Measurements from ENCODE around the gene DMBT1. TPM values are rescaled to one million over a fixed set of nuclear protein-coding genes. Genes with fewer than 3 reads are reported as not detected.

DMBT1 gene
- polyA plus RNA-seq, 1 donor (not counting 4 experiments of a cell fraction or from before 2014, with no cell fraction given): 0.04 TPM

DNA sequence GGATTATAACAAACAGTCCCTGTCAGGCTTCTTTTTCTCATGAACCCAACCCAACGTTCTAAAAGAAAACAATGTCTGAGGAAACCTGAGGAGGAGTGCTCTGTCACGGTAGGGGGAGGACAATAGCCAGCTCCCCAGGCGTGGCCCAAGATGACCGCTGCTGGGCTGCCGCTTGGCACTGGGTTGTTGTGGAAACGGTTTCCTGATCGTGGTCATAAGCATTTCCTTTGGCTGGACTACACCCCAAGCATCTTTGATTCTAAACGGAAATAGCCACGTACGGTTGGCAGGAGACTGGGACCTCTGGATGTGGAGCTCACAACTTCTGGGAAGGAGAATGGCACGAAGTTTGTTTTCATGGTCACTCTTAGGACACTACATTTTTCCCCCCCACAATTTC is 30.4 kb upstream of the DMBT1 start:
- Histone ChIP-seq H4K20me1 (ENCODE audit: control insufficient read depth, extremely low read depth, insufficient read depth, low read length) (no peaks in the 10 kb centered on the region), H3K4me1 (ENCODE audit: control insufficient read depth, extremely low read depth, insufficient read depth, low read length) (no peaks in the 10 kb centered on the region), H3K9me1 (ENCODE audit: control insufficient read depth, extremely low read depth, insufficient read depth, low read length) (no peaks in the 10 kb centered on the region), H3K4me3 (ENCODE audit: control insufficient read depth in 2 of 3, extremely low read depth in 1 of 3, insufficient read depth in 2 of 3, low read depth in 1 of 3, low read length in 3 of 3) (no peak overlapping the region), H3K27ac (ENCODE audit: control insufficient read depth, insufficient read depth, low read length) (no peak overlapping the region), H3K79me2 (ENCODE audit: control insufficient read depth, insufficient read depth, low read length) (no peaks in the 10 kb centered on the region), H3K4me2 (ENCODE audit: control insufficient read depth, extremely low read depth, insufficient read depth, low read depth, low read length) (no peak overlapping the region), H2AFZ (ENCODE audit: control insufficient read depth, low read length) (no peak overlapping the region), H3K36me3 (ENCODE audit: control insufficient read depth in 2 of 2, extremely low read depth in 1 of 2, insufficient read depth in 2 of 2, low read length in 2 of 2) (no peaks in the 10 kb centered on the region), H3K27me3 (ENCODE audit: control insufficient read depth, extremely low read depth, insufficient read depth, low read length) (peaks cover 8% of the 10 kb centered on the region), H3K9ac (ENCODE audit: control insufficient read depth, extremely low read depth, insufficient read depth, low read length) (no peak overlapping the region), H3K9me3 (ENCODE audit: control insufficient read depth, low read depth, low read length) (no peaks in the 10 kb centered on the region)
- FAIRE-seq (no peak), DNase-seq (ENCODE audit: low read depth, low spot score) (no peak)
- dilution Hi-C loops (cut with MboI; ENCODE audit: extremely low pct_ligation_motif_present, low sequenced_read_pairs): loop anchor here (25.0 kb wide), 1 partner anchor 182 kb away; no protein-coding TSS in a partner anchor
- TF ChIP-seq EZH2 (IDR thresholded peaks at IDR 0.05; ENCODE audit: low read length): no peak

- no peak overlapping the region for H3K4me3 ChIP-seq (ENCODE audit: control insufficient read depth in 2 of 3, extremely low read depth in 1 of 3, insufficient read depth in 2 of 3, low read depth in 1 of 3, low read length in 3 of 3)
- no peak overlapping the region for H3K4me2 ChIP-seq (ENCODE audit: control insufficient read depth, extremely low read depth, insufficient read depth, low read depth, low read length)
- H3K27ac ChIP-seq (ENCODE audit: control insufficient read depth, insufficient read depth, low read length): no peak overlapping the region
- no peak for DNase-seq (ENCODE audit: low read depth, low spot score)
- no peak overlapping the region for H3K9ac ChIP-seq (ENCODE audit: control insufficient read depth, extremely low read depth, insufficient read depth, low read length)
- dilution Hi-C loops (cut with MboI; ENCODE audit: extremely low pct_ligation_motif_present, low sequenced_read_pairs): loop anchor here (25.0 kb wide), 1 partner anchor 181 kb away; no protein-coding TSS in a partner anchor
- no peaks in the 10 kb centered on the region for H3K9me3 ChIP-seq (ENCODE audit: control insufficient read depth, low read depth, low read length)
- TF ChIP-seq CTCF (optimal IDR thresholded peaks at IDR 0.05 in 1 of 3, IDR thresholded peaks at IDR 0.05 in 1 of 3, conservative IDR thresholded peaks at IDR 0.05 in 1 of 3; ENCODE audit: extremely low read depth in 1 of 3, insufficient read depth in 2 of 3, low read length in 3 of 3) (no peak), EZH2 (IDR thresholded peaks at IDR 0.05; ENCODE audit: low read length) (no peak)
- no peaks in the 10 kb centered on the region for H3K79me2 ChIP-seq (ENCODE audit: control insufficient read depth, insufficient read depth, low read length)
- no peak overlapping the region for H2AFZ ChIP-seq (ENCODE audit: control insufficient read depth, low read length)
- H3K9me1 ChIP-seq (ENCODE audit: control insufficient read depth, extremely low read depth, insufficient read depth, low read length): no peaks in the 10 kb centered on the region
- H3K4me1 ChIP-seq (ENCODE audit: control insufficient read depth, extremely low read depth, insufficient read depth, low read length): no peaks in the 10 kb centered on the region
- H3K27me3 ChIP-seq (ENCODE audit: control insufficient read depth, extremely low read depth, insufficient read depth, low read length): peaks cover 8% of the 10 kb centered on the region
- no peak for FAIRE-seq
- H4K20me1 ChIP-seq (ENCODE audit: control insufficient read depth, extremely low read depth, insufficient read depth, low read length): no peaks in the 10 kb centered on the region
- H3K36me3 ChIP-seq (ENCODE audit: control insufficient read depth in 2 of 2, extremely low read depth in 1 of 2, insufficient read depth in 2 of 2, low read length in 2 of 2): no peaks in the 10 kb centered on the region
Observed at GRCh38 chr10:122531261-122531660, 29.3 kb upstream of the DMBT1 start.

- Histone ChIP-seq H3K4me1 (ENCODE audit: control insufficient read depth, extremely low read depth, insufficient read depth, low read length) (no peaks in the 10 kb centered on the region), H3K9me3 (ENCODE audit: control insufficient read depth, low read depth, low read length) (no peaks in the 10 kb centered on the region), H3K79me2 (ENCODE audit: control insufficient read depth, insufficient read depth, low read length) (no peaks in the 10 kb centered on the region), H3K27me3 (ENCODE audit: control insufficient read depth, extremely low read depth, insufficient read depth, low read length) (peaks cover 8% of the 10 kb centered on the region), H3K4me3 (ENCODE audit: control insufficient read depth in 2 of 3, extremely low read depth in 1 of 3, insufficient read depth in 2 of 3, low read depth in 1 of 3, low read length in 3 of 3) (no peak overlapping the region), H3K27ac (ENCODE audit: control insufficient read depth, insufficient read depth, low read length) (no peak overlapping the region), H3K9ac (ENCODE audit: control insufficient read depth, extremely low read depth, insufficient read depth, low read length) (no peak overlapping the region), H4K20me1 (ENCODE audit: control insufficient read depth, extremely low read depth, insufficient read depth, low read length) (no peaks in the 10 kb centered on the region), H3K9me1 (ENCODE audit: control insufficient read depth, extremely low read depth, insufficient read depth, low read length) (no peaks in the 10 kb centered on the region), H3K36me3 (ENCODE audit: control insufficient read depth in 2 of 2, extremely low read depth in 1 of 2, insufficient read depth in 2 of 2, low read length in 2 of 2) (no peaks in the 10 kb centered on the region), H2AFZ (ENCODE audit: control insufficient read depth, low read length) (no peak overlapping the region), H3K4me2 (ENCODE audit: control insufficient read depth, extremely low read depth, insufficient read depth, low read depth, low read length) (no peak overlapping the region)
- DNase-seq (ENCODE audit: low read depth, low spot score) (no peak), FAIRE-seq (no peak)
- TF ChIP-seq EZH2 (IDR thresholded peaks at IDR 0.05; ENCODE audit: low read length): no peak
- dilution Hi-C loops (cut with MboI; ENCODE audit: extremely low pct_ligation_motif_present, low sequenced_read_pairs): loop anchor here (25.0 kb wide), 1 partner anchor 180 kb away; no protein-coding TSS in a partner anchor
Observed at GRCh38 chr10:122531939-122532338, 28.6 kb upstream of the DMBT1 start.

Measured in keratinocyte (primary cell).